Myocyte (in vitro differentiated cells): Measurements from ENCODE around the gene NFATC4. TPM values are rescaled to one million over a fixed set of nuclear protein-coding genes. Genes with fewer than 3 reads are reported as not detected.

Experiments used
- DNase-seq: peaks from one replicate; pipeline ENCODE4 v3.0.0-alpha.2; 2012; ENCODE audit warnings: low read depth
- total RNA-seq: library from RNA; depleted of rRNA; stranded (reverse); fragments of >200 nt; gene quantifications from 2 replicates; pipeline ENCODE4 v1.2.3, GENCODE V29; 2014

NFATC4 gene
- total RNA-seq, 1 donor from 2014 or later, result 19.4 TPM

DNA sequence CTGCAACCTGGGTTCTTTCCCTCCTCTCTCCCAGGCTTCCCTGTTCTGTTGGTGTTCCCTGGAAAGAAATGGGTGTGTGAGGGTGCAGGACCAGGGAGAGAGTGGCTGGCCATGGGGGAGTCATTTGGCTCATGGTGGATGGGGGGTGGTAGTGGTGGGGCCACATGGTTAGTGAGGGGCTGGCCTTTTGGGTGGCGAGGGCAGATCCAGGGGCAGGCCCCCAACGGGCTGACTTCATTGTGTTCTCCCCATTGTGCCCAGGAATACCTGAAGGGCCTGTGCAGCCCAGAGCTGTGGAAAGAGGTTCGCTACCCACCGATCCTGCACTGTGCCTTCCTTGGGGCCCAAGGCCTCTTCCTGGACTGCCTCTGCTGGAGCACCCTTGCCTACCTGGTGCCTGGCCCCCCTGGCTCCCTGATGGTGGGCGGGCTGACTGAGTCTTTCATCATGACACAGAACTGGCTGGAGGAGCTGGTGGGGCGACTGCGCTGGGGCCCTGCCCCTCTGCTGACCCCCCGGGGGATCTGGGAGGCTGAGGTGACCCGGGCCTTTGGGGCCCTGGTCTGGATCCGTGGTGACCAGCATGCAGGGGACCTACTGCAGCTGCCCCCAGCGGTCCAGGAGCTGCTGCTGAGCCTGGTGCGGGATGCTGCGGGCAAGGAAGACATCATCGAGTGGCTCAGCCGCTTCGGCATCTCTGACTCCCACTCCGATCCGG is 39.8 kb downstream of the NFATC4 start:
- DNase-seq, result no peak

DNA sequence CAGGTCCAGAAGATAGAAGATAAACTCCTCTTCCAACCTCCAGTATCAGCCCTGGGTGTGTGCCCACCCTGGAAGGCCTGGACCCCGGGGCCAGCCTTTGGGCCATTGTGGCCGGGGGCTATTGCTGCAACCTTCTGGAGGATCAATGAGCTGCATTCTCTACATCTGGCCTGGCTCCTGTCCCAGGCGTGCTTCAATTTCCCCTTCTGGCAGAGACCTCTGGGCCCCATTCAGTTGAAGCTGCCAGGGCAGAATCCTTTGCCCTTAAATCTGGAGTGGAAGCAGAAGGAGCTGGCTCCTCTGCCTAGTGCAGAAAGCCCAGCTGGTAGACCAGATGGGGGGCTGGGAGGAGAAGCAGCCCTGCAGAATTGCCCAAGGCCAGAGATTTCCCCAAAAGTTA is 40.8 kb downstream of the NFATC4 start:
- no peak for DNase-seq

GRCh38 chr14:24409192-24409591 is 41.2 kb downstream of the NFATC4 start:
- DNase-seq, result no peak

DNA sequence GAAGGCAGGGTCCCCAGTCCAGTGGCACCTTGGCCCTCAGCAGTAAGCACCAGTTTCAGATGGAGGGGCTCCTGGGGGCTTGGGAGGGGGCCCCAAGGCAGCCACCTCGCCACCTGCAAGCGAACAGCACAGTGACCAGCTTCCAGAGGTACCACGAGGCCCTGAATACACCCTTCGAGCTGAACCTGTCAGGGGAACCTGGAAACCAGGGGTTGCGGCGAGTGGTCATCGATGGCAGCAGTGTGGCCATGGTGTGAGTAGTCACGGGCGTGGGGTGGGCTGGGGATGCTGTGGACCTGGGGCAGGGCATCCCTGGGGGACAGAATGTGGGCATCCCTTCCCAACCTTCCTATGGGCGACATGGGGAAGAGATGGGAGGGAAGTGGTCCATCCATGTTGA is 42.0 kb downstream of the NFATC4 start:
- no peak for DNase-seq

DNA sequence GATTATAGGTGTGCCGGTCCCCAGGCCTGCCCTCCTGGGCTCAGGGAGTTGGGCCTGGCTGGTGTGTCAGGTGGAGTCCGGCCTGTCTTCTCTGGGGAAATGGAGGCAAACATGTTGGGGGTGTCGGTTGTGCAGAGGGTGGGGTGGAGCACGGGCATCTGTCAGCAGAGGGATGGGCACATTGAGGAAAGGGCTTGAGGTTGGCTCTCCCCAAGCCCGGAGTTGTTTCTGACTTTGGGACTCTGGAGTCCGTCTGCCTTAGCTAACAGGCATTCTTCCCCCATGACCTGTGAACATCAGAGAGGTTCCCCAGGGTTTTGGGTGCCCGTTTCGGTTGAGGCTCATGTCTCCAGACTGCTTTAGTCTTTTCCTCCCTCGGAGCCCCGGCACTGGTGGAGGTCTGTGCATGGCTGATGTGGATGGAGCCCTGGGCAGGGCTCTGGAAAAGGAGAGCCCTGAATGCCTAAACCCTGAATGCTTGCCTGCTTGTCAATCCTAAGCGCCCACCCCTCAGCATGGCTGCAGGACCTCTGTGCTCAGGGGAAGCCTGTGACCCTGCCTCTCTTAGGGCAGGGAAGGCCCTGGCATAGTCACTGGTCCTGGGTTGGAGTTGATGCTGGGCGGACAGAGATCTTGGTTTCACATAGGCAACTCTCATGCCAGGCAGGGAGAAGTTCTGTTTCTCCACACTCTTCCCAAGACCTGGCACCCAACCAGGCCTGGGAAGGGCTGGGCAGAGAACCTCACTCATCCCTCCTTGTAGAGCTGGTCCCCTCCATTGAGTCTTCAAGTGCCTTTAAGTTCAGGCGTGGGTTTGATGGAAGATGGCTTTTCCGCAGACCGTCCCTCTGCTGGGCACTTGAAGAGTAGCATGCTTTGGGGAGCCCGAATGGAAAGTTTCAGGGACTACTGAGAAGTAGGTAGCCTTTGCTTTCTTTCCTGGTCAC is 43.7 kb downstream of the NFATC4 start:
- peak; percentile 59 for DNase-seq

- DNase-seq, result no peak
These were observed 46.1 kb downstream of the NFATC4 start for GRCh38 chr14:24414077-24414476.

DNA sequence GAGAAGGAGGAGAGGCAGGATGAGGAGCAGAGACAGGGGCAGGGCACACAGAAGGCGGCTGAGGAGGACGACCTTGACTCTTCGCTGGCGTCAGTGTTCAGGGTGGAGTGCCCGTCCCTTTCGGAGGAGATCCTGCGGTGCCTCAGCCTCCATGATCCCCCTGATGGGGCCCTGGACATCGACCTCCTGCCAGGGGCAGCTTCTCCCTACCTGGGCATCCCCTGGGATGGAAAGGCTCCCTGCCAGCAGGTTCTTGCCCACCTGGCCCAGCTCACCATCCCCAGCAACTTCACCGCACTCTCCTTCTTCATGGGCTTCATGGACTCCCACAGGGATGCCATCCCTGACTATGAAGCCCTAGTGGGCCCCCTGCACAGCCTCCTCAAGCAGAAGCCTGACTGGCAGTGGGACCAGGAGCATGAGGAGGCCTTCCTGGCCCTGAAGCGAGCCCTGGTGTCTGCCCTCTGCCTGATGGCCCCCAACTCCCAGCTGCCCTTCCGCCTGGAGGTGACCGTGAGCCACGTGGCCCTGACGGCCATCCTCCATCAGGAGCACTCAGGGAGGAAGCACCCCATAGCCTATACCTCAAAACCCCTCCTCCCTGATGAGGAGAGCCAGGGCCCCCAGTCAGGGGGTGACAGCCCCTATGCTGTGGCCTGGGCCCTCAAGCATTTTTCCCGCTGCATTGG is 46.9 kb downstream of the NFATC4 start:
- no peak for DNase-seq

DNA sequence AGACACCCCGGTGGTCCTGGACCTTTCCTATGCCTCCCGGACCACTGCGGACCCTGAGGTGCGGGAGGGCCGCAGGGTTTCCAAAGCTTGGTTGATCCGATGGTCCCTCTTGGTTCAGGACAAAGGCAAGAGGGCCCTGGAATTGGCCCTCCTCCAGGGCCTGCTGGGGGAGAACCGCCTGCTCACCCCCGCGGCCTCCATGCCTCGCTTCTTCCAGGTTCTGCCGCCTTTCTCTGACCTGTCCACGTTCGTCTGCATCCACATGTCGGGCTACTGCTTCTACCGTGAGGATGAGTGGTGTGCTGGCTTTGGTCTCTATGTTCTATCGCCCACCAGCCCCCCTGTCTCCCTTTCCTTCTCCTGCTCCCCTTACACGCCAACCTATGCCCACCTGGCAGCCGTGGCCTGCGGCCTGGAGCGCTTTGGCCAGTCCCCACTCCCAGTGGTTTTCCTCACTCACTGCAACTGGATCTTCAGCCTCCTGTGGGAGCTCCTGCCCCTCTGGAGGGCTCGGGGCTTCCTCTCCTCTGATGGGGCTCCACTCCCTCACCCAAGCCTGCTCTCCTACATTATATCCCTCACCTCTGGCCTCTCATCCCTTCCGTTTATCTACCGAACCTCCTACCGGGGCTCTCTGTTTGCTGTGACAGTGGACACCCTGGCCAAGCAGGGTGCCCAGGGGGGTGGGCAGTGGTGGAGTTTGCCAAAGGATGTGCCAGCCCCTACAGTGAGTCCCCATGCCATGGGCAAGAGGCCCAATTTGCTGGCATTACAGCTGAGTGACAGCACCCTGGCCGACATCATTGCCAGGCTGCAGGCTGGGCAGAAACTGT is 47.7 kb downstream of the NFATC4 start:
- DNase-seq, result no peak

DNA sequence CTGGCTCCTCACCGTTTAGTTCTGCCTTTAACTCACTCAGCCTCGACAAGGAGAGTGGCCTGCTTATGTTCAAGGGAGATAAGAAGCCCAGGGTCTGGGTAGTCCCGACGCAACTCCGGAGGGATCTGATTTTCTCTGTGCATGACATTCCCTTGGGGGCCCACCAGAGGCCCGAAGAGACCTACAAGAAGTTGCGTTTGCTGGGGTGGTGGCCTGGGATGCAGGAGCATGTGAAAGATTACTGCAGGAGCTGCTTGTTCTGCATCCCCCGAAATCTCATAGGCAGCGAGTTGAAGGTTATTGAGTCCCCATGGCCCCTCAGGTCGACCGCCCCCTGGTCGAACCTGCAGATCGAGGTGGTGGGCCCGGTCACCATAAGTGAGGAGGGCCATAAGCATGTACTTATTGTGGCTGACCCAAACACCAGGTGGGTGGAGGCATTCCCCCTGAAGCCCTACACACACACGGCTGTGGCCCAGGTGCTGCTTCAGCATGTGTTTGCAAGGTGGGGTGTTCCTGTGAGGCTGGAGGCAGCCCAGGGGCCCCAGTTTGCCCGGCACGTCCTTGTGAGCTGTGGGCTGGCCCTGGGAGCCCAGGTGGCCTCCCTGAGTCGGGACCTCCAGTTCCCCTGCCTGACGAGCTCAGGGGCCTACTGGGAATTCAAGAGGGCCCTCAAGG is 48.4 kb downstream of the NFATC4 start:
- no peak for DNase-seq

DNA sequence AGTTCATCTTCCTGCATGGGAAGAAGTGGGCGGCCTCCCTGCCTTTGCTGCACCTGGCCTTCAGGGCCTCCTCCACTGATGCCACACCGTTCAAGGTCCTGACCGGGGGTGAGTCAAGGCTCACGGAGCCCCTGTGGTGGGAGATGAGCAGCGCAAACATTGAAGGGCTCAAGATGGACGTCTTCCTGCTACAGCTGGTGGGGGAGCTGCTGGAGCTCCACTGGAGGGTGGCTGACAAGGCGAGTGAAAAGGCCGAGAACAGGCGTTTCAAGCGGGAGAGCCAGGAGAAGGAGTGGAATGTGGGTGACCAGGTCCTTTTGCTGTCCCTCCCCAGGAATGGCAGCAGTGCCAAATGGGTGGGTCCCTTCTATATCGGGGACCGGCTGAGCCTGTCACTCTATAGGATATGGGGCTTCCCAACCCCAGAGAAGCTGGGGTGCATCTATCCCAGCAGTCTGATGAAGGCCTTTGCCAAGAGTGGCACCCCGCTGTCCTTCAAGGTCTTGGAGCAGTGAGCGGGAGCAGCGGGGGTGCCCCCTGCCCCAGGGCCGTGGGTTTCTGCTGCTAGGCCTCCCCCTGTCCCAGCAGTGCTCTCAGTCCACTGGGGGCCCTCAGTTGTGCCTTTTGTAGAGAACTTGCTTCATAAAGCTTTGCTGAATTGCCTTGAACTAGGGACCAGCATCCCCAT is 49.1 kb downstream of the NFATC4 start:
- DNase-seq, result no peak

- DNase-seq, result peak; percentile 23
These were observed 50.0 kb downstream of the NFATC4 start for GRCh38 chr14:24417832-24418491.

GRCh38 chr14:24418492-24418873 is 50.5 kb downstream of the NFATC4 start:
- no peak for DNase-seq

DNA sequence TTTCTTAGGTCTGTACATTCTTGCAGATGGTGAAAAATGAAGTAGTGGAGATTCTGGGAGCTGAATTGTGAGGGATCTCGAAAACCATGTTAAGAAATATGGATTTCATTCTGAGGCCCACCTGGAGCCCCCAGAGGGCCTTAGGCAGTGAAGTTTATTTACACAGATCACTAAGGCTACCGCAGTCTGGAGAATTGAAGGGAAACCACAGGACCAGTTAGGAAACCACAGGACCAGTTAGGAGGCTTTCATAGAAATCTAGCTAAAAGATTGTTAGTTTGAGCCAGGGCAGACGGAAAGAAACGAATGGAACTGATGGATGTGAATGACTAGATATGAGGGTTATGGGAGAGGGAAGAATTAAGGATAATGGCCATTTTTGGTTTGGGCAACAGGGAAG is 54.3 kb downstream of the NFATC4 start:
- DNase-seq, result no peak

GRCh38 chr14:24422694-24423601 is 55.0 kb downstream of the NFATC4 start:
- DNase-seq, result no peak

- DNase-seq, result peak; percentile 70
These were observed 57.7 kb downstream of the NFATC4 start for GRCh38 chr14:24425704-24426103.

GRCh38 chr14:24426150-24426911 is 58.3 kb downstream of the NFATC4 start:
- DNase-seq, result no peak

GRCh38 chr14:24426912-24427536 is 59.0 kb downstream of the NFATC4 start:
- no peak for DNase-seq
